C4-2B (cell line): ENCODE data around the gene AQP12A.
"Not testable (repeated sequence)": the region's sequence is repeated elsewhere in the genome, so short reads cannot be mapped to it uniquely, and the experiment has no call there.

ENCODE experiments used
- H3K27ac ChIP-seq: fragments of 450-650 bp; 2 replicates; pipeline ENCODE4 v1.5.1; 2017
- ZFX ChIP-seq: fragments of 450-650 bp; IDR thresholded peaks from 2 replicates; pipeline ENCODE4 v1.6.1; 2017
- TF ChIP-seq, protein P1 (sequence below): fragments of 450-650 bp; conservative IDR thresholded peaks from 2 replicates; pipeline ENCODE4 v1.5.1; 2017; ENCODE audit warnings: mild to moderate bottlenecking

Gene AQP12A

DNA sequence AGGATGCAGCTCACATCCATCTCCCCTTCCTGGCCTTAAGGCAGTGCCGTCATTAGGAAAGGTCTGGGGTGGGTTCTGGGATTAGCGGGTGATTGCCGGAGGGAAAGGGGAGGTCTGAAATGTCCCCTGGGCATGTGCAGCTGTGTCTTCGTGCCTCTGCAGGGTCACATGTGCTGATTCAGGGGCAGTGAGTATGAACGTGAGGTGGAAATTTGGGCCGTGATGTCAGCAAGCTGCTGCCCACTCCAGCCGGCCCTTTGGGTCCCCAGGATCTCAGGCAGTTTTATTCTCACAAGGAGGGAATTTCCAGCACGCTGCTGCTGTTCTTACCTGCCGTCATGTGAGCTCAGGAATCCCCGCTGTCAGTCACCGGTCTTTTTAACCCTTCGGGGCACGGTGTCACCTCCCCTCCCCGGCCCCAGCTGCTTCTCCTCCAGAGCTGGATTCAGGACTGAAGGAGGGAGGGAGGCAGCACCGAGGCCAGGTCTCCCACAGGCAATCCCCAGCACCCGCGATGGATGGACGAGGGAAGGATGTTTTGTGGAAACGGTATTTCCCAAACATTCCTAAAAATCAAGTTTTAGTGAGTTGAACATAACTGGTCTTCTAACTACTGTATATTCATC lies 42.9 kb upstream of the AQP12A start:
- H3K27ac ChIP-seq: no peak overlapping the region
- TF ChIP-seq ZFX: no peak
- TF ChIP-seq, protein P1, sequence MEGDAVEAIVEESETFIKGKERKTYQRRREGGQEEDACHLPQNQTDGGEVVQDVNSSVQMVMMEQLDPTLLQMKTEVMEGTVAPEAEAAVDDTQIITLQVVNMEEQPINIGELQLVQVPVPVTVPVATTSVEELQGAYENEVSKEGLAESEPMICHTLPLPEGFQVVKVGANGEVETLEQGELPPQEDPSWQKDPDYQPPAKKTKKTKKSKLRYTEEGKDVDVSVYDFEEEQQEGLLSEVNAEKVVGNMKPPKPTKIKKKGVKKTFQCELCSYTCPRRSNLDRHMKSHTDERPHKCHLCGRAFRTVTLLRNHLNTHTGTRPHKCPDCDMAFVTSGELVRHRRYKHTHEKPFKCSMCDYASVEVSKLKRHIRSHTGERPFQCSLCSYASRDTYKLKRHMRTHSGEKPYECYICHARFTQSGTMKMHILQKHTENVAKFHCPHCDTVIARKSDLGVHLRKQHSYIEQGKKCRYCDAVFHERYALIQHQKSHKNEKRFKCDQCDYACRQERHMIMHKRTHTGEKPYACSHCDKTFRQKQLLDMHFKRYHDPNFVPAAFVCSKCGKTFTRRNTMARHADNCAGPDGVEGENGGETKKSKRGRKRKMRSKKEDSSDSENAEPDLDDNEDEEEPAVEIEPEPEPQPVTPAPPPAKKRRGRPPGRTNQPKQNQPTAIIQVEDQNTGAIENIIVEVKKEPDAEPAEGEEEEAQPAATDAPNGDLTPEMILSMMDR: no peak

DNA sequence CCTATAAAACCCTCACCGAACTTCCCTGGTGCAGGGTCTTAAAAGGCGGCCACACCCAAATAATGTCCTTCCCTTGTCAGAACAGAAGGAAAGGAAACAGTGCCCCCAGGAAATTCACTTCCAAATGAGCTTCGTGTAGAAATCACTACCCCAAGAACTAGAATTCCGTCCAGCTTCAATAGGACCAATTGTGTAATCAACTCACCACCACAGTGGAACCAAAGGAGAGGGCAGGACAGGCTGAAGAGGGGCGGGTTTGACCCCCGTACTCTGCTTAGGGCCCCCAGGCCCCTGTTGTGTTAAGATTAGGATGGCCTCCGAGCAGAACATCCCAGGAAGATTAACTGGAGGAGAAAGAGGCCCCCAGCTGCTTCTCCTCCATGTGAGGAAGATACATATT lies 42.3 kb upstream of the AQP12A start:
- no peak overlapping the region for H3K27ac ChIP-seq
- TF ChIP-seq ZFX: no peak
- TF ChIP-seq, protein P1: no peak

DNA sequence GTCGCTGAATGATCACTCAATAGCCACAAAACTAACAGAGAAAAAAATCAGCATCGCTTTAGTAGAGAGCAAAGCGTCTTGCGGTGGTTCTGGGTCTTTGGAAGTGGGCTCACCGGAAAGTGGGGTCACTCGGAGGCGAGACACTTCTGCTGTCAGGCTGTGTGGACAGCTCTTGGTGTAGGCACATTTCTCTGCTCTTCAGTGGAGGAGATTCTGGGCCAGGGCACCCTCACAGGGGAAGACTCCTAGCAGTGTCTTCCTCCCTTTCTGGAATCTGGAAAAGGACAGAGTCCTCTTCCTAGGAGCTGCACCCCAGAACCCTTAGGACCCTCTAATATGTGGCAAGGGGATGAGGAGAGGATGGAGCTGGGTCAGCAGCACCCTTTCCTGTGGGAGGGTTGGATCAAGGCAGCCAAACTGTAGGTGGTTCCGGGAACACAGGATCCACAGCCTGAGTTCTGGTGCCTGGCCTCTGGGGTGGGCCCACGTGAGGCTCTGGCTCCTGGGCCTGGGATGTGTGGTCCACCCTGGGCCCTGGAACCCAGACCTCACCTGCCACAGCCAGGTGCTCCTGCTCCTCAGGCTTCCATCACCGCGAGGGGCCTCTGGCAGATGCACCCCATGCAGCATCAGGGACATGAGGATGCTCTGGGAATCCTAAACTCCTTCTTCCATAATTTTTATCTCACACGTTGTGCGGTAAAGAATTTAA lies 41.3 kb upstream of the AQP12A start:
- no peak for TF ChIP-seq ZFX
- TF ChIP-seq, protein P1: no peak
- no peak overlapping the region for H3K27ac ChIP-seq

DNA sequence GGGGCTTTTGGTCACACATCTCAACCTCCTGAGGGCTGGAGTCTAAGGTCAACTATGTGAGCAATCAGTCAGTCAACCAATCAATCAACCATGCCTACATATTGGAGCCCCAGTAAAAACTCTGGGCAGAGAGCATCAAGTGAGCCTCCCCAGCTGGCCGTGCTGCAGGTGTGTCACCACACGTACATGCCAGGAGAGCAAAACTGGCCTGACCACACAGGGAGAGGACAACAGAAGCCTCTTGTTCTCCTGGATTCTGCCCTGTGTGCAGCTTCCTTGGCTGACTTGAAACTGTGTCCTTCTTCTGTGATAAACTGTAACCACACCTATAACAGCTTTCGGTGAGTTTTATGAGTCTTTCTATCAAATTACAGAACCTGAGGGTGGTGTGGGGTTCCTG lies 40.5 kb upstream of the AQP12A start:
- H3K27ac ChIP-seq: no peak overlapping the region
- no peak for TF ChIP-seq ZFX
- TF ChIP-seq, protein P1: no peak

DNA sequence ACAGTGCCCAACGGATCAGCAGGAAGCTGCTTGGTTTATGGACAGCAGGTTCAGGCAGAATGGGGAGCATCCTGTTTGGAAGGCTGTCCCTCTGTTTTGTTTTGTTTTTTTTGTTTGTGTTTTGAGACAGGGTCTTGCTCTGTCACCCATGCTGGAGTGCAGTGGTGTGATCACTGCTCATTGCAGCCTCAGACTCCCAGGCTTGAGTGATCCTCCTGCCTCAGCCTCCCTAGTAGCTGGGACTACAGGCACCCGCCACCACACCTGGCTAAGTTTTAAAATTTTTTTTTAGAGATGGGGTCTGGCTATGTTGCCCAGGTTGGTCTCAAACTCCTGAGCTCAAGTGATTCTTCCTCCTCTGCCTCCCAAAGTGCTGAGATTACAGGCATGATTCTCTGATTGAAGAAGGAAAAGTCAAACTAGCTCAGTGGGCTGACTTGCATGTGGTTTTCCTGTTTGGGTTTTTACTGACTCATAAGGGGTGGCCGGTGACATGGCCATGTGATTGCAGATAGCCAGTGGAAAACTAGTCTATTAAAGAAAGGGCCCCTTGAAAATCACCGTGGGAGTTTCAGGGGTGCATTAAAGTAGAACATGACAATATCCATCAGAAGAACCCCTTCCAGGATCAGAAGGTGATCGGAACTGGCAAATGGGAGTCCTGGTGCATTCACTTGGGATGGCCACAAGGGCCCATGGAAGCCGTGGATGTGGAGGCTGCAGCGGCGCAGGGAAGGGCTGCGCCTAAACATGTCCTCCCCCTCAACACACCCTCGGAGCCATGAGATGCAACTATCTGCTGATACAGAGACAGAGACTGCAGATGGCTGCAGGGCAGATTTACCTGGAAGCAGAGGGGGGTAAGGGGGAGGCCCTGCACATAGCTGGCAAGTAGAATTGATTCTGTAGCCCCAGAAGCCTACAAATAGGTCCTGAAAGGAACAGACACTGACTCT lies 35.5 kb upstream of the AQP12A start:
- TF ChIP-seq, protein P1: no peak
- no peak for TF ChIP-seq ZFX
- H3K27ac ChIP-seq: no peak overlapping the region

DNA sequence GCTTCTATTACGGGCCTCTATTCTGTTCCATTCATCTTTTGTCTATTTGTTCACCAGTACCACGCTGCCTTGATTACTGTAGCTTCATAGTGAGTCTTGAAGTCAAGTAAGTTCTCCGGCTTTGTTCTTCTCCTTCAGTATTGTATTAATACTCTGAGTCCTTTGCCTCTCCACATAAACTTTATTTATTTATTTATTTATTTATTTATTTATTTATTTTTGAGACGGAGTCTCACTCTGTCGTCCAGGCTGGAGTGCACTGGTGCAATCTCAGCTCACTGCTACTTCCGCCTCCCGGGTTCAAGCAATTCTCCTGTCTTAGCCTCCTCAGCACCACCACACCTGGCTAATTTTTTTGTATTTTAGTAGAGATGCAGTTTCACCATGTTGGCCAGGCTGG lies 31.8 kb upstream of the AQP12A start:
- H3K27ac ChIP-seq: not testable (repeated sequence)

DNA sequence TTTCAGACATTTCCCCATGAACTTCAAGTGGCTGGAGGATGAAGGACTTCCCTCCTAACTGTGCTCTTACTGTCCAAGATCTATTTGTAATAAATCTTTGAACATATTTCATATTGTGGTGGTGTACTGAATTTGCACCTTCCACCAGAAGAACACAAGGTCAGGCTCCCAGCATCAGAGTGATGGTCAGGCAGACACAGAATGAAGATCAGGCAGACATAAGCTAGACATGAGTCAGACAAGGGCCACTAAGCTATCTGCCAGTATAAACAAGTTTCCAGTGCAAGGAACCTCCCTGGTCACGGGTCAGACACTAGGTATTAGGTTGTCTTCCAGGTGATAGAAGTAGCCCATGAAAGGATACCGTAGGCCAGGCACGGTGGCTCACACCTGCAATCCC lies 29.0 kb upstream of the AQP12A start:
- no peak for TF ChIP-seq ZFX
- no peak overlapping the region for H3K27ac ChIP-seq

DNA sequence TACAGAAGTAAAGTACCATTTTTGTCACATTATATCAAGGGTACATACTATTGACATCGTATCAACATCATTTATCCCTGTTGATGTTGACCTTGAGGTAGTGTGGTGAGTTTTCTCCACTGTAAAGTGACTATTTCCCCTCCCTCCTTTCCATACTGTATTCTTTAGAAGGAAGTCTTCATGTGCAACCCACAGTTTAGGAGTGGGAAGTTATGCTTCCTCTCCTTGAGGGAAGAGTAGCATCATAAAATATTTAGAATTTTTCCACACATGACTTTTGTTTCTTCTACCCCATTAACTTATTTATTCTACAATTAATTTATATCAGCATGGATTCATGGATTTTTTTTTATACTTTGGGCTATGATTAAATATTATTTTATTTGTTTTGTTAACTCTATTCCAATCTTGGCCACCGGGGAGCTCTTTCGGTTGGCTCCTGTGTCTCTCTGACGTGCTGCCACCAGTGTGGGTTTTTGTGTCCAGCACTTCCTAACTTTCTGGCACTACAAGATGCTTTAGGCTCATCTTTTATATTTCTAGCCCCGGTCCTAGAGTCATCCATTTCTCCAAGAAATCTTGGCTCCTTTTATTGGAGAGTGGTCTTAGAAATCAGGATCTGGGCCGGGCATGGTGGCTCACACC lies 28.0 kb upstream of the AQP12A start:
- TF ChIP-seq, protein P1: no peak
- TF ChIP-seq ZFX: no peak
- H3K27ac ChIP-seq: no peak overlapping the region
